ENCODE data around the gene DUSP28. TPM values are rescaled to one million over a fixed set of nuclear protein-coding genes. Genes with fewer than 3 reads are reported as not detected.
A peak's percentile ranks its signal among the peaks of the same experiment; 100 is the strongest.

DUSP28 gene
- total and polyA plus RNA-seq, 2 of the 8 experiments (the other 6 are each of a cell fraction or from before 2014, with no cell fraction given) = 2.1 to 2.3 TPM

- ChIA-PET CTCF (ENCODE audit: partially characterized antibody) (interaction anchor here (0.6 to 5.1 kb wide), 7 partner anchors 13 to 1382 kb away, joined by 3 to 37 read pairs (median 4); partner anchors contain the start of gene ANKMY1), POLR2A (ENCODE audit: partially characterized antibody) (interaction anchor here (0.5 to 3.2 kb wide), 10 partner anchors 8 to 193 kb away, joined by 3 to 21 read pairs (median 5); partner anchors contain the start of gene RNPEPL1)
- no peak overlapping the region for H3K4ac ChIP-seq (replicated peaks; ENCODE audit: insufficient read length, low read depth, low read length)
- H3K27ac ChIP-seq (ENCODE audit: low read depth, low read length) = no peak overlapping the region
- peaks cover 4 to 44% of the 10 kb centered on the region in 2 experiments; a peak in 3 of 4 replicates for H3K79me2 ChIP-seq (ENCODE audit: control insufficient read depth in 1 of 2, insufficient read depth in 2 of 2, low read length in 2 of 2)
- peak overlapping the region; percentile 28 for H4K8ac ChIP-seq (ENCODE audit: extremely low read depth, insufficient read depth, low read length)
- peak overlapping the region; percentile 94 to 97 (median 95) for H3K4me3 ChIP-seq (ENCODE audit: extremely low read depth in 1 of 4, insufficient read depth in 2 of 4, low read depth in 3 of 4, low read length in 4 of 4)
- H3K36me3 ChIP-seq (ENCODE audit: control insufficient read depth in 2 of 4, insufficient read depth in 4 of 4, low read length in 3 of 4) = peaks cover 0 to 4% (median 2%) of the 10 kb centered on the region in 4 experiments; a peak in 3 of 8 replicates
- no peak overlapping the region for H4K5ac ChIP-seq (ENCODE audit: insufficient read length, low read depth, low read length)
- H3K56ac ChIP-seq (replicated peaks; ENCODE audit: insufficient read length, low read depth, low read length) = no peak overlapping the region
- no peak overlapping the region for H2AFZ ChIP-seq (ENCODE audit: low read length)
- no peak overlapping the region for H2BK20ac ChIP-seq (ENCODE audit: low read length)
- H3K9me3 ChIP-seq (ENCODE audit: insufficient read depth in 2 of 2, low read depth in 1 of 2, low read length in 1 of 2) = no peaks in the 10 kb centered on the region
- peaks cover 0 to 14% (median 11%) of the 10 kb centered on the region in 4 experiments; a peak in 6 of 7 replicates for H3K4me1 ChIP-seq (replicated peaks in 1 of 4; ENCODE audit: control insufficient read depth in 3 of 4, insufficient read depth in 4 of 4, low read length in 3 of 4)
- FAIRE-seq (no peak), DNase-seq (ENCODE audit: low read depth in 1 of 2, low spot score in 2 of 2) (no peak)
- 12% methylated on average over 20 of the region's 20 CpGs; no CpG with 5 or more reads in 1 of the 2 experiments for WGBS, 2 experiments (ENCODE audit: extremely low coverage in 1 of 2, insufficient coverage in 1 of 2, insufficient read length in 1 of 2, insufficient replicate concordance in 2 of 2, low coverage in 1 of 2, low lambda C conversion rate in 2 of 2, missing lambda C conversion rate in 1 of 2)
- no peak overlapping the region for H2AK5ac ChIP-seq (ENCODE audit: low read depth, low read length)
- no peak overlapping the region for H2BK15ac ChIP-seq (ENCODE audit: low read length)
- peaks cover 16% of the 10 kb centered on the region; the same call in 1 of the 2 replicates for H3K79me1 ChIP-seq (ENCODE audit: low read depth, low read length)
- H3K4me2 ChIP-seq (ENCODE audit: insufficient read depth in 1 of 2, low read depth in 2 of 2, low read length in 2 of 2) = peak overlapping the region; percentile 77 to 95
- no peak overlapping the region for H2BK120ac ChIP-seq (replicated peaks; ENCODE audit: low read depth, low read length)
- H3K18ac ChIP-seq (ENCODE audit: extremely low read depth, low read length) = peak overlapping the region; percentile 48; the same call in 1 of the 2 replicates
- H3K23me2 ChIP-seq (ENCODE audit: low read depth, low read length) = peaks cover 12% of the 10 kb centered on the region; the same call in 1 of the 2 replicates
- H3K23ac ChIP-seq (ENCODE audit: insufficient read length) = no peak overlapping the region
- TF ChIP-seq HDAC2 (IDR thresholded peaks at IDR 0.05; ENCODE audit: borderline replicate concordance in 1 of 2, low read depth in 2 of 2, low read length in 2 of 2) (0 out of 4 replicates have a peak, but pooled peaks of 1 of the 2 experiments have one; percentile 29), HDAC6 (IDR thresholded peaks at IDR 0.05; ENCODE audit: low read depth, low read length) (no peak)
- no peak overlapping the region for H2BK5ac ChIP-seq (ENCODE audit: low read depth, low read length)
- peaks cover 5 to 30% of the 10 kb centered on the region in 2 experiments for H4K20me1 ChIP-seq (replicated peaks in 1 of 2; ENCODE audit: control insufficient read depth in 1 of 2, insufficient read depth in 2 of 2, low read length in 2 of 2)
- H2BK12ac ChIP-seq (ENCODE audit: low read depth, low read length) = no peak overlapping the region
- H3K27me3 ChIP-seq (replicated peaks in 1 of 4; ENCODE audit: control insufficient read depth in 3 of 4, extremely low read depth in 1 of 4, insufficient read depth in 3 of 4, low read length in 3 of 4) = no peaks in the 10 kb centered on the region
- H4K91ac ChIP-seq (replicated peaks; ENCODE audit: insufficient read length, low read length) = peak overlapping the region; percentile 12
- H3K9ac ChIP-seq (replicated peaks in 1 of 4; ENCODE audit: extremely low read depth in 1 of 4, low read depth in 3 of 4, low read length in 3 of 4) = peak overlapping the region; percentile 48 to 87 (median 70)
- H3K14ac ChIP-seq (ENCODE audit: insufficient read length) = peak overlapping the region; percentile 25
These were observed 25.6 kb downstream of the DUSP28 start for GRCh38 chr2:240585681-240586197.

Measured in H1 (cell line).